SK-N-SH (cell line): ENCODE data around the gene SLC7A5. TPM values are rescaled to one million over a fixed set of nuclear protein-coding genes. Genes with fewer than 3 reads are reported as not detected.

ENCODE experiments used
- CTCF ChIA-PET: fragments of 300-600, 350-600 bp; formaldehyde crosslinking; extraction: SDS; loops from one replicate; lab custom pipeline; 2021; lab: Yijun Ruan, JAX
- POLR2A ChIA-PET: fragments of 350-600 bp; sonication (Branson Sonifier 250); formaldehyde crosslinking; extraction: SDS; loops from one replicate; lab custom pipeline; 2020; ENCODE audit warnings: antibody characterized with exemption, inconsistent platforms; lab: Yijun Ruan, JAX
- DNase-seq: peaks from one replicate; pipeline ENCODE4 v3.0.0; 2012
- H2AFZ ChIP-seq: fragments of 200-600 bp; sonication (generic); 2 replicates; pipeline ENCODE4 v1.8.1; 2016; ENCODE audit warnings: antibody characterized with exemption, mild to moderate bottlenecking, low read depth
- H3F3A ChIP-seq: fragments of 200-600 bp; sonication (generic); replicated peaks from 2 replicates; pipeline ENCODE3; 2016; ENCODE audit warnings: antibody characterized with exemption, mild to moderate bottlenecking; ENCODE audit not compliant: insufficient read depth
- H3K27ac ChIP-seq, 2 experiments: fragments of 200-500 bp in 1 of 2; fragments of 200-600 bp in 1 of 2; sonication (Bioruptor generic) in 1 of 2; sonication (generic), shearing (Covaris generic) in 1 of 2; 2 replicates each; pipeline versions ENCODE4 v1.5.1 to v1.6.1; 2014 to 2016; ENCODE audit warnings: low read depth in 2 of 2, inconsistent platforms in 1 of 2, low read length in 1 of 2, mild to moderate bottlenecking in 1 of 2, mixed read lengths in 1 of 2
- H3K27me3 ChIP-seq: fragments of 200-600 bp; sonication (generic), shearing (Covaris generic); 2 replicates; pipeline ENCODE4 v1.6.1; 2016; ENCODE audit warnings: mixed run types; ENCODE audit not compliant: insufficient read depth
- H3K36me3 ChIP-seq, 2 experiments: fragments of 200-500 bp in 1 of 2; fragments of 200-600 bp in 1 of 2; sonication (Bioruptor generic) in 1 of 2; sonication (generic) in 1 of 2; replicated peaks in 1 of 2; 2 replicates each; pipeline versions ENCODE3 to v1.5.1; 2014 to 2016; ENCODE audit warnings: low read length in 1 of 2, mild to moderate bottlenecking in 1 of 2; ENCODE audit not compliant: insufficient read depth in 2 of 2, control insufficient read depth in 1 of 2
- H3K4me1 ChIP-seq, 2 experiments: fragments of 200-500 bp in 1 of 2; fragments of 200-600 bp in 1 of 2; sonication (Bioruptor generic) in 1 of 2; sonication (generic), shearing (Covaris generic) in 1 of 2; 2 replicates each; pipeline versions ENCODE4 v1.5.1 to v1.6.1; 2014 to 2016; ENCODE audit warnings: low read depth in 1 of 2, low read length in 1 of 2, mixed run types in 1 of 2; ENCODE audit not compliant: insufficient read depth in 2 of 2, control insufficient read depth in 1 of 2
- H3K4me2 ChIP-seq: fragments of 200-600 bp; sonication (generic), shearing (Covaris generic); 2 replicates; pipeline ENCODE4 v1.6.1; 2017; ENCODE audit warnings: mixed run types
- H3K4me3 ChIP-seq, 2 experiments: fragments of 200-500 bp in 1 of 2; fragments of 200-600 bp in 1 of 2; sonication (Bioruptor generic) in 1 of 2; sonication (generic), shearing (Covaris generic) in 1 of 2; 2 replicates each; pipeline versions ENCODE4 v1.5.1 to v1.8.1; 2014 to 2016; ENCODE audit warnings: low read depth in 2 of 2, inconsistent platforms in 1 of 2, low read length in 1 of 2, mild to moderate bottlenecking in 1 of 2, mixed read lengths in 1 of 2, moderate library complexity in 1 of 2
- H3K79me2 ChIP-seq: fragments of 200-600 bp; sonication (generic); 2 replicates; pipeline ENCODE4 v1.8.1; 2017; ENCODE audit warnings: mild to moderate bottlenecking; ENCODE audit not compliant: insufficient read depth
- H3K9ac ChIP-seq: fragments of 200-600 bp; sonication (generic); 2 replicates; pipeline ENCODE4 v1.6.1; 2017; ENCODE audit warnings: mixed run types
- H3K9me2 ChIP-seq: fragments of 200-600 bp; sonication (generic); 2 replicates; pipeline ENCODE4 v1.6.1; 2017; ENCODE audit warnings: mixed run types
- H3K9me3 ChIP-seq: fragments of 200-600 bp; sonication (generic); 2 replicates; pipeline ENCODE4 v1.6.1; 2017; ENCODE audit warnings: mixed run types, mild to moderate bottlenecking, moderate library complexity
- H4K20me1 ChIP-seq: fragments of 200-600 bp; sonication (generic); 2 replicates; pipeline ENCODE4 v1.6.1; 2017; ENCODE audit warnings: mild to moderate bottlenecking, mixed run types; ENCODE audit not compliant: insufficient read depth
- ELF1 ChIP-seq: IDR thresholded peaks from 2 replicates; pipeline ENCODE4 v1.4.0; 2012
- EP300 ChIP-seq, 2 experiments: IDR thresholded peaks; 2 replicates each; pipeline versions ENCODE4 v1.4.0 to v1.6.1; 2012; ENCODE audit warnings: borderline replicate concordance in 1 of 2, low read depth in 1 of 2, low read length in 1 of 2
- FOSL2 ChIP-seq: IDR thresholded peaks from 2 replicates; pipeline ENCODE4 v1.4.0; 2012; ENCODE audit warnings: low read depth, mild to moderate bottlenecking, moderate library complexity, borderline replicate concordance
- FOXM1 ChIP-seq: IDR thresholded peaks from 2 replicates; pipeline ENCODE4 v1.4.0; 2012; ENCODE audit warnings: low read depth, mild to moderate bottlenecking
- GABPA ChIP-seq: IDR thresholded peaks from 2 replicates; pipeline ENCODE4 v1.4.0; 2012; ENCODE audit warnings: low read depth, mild to moderate bottlenecking
- MXI1 ChIP-seq: IDR thresholded peaks from 2 replicates; pipeline ENCODE4 v1.6.1; 2012; ENCODE audit warnings: mild to moderate bottlenecking, low read depth, low read length, improper control_type of control experiment
- NRF1 ChIP-seq: IDR thresholded peaks from 2 replicates; pipeline ENCODE4 v1.6.1; 2012; ENCODE audit warnings: low read depth, mild to moderate bottlenecking, low read length
- RFX5 ChIP-seq: IDR thresholded peaks from 2 replicates; pipeline ENCODE4 v1.6.1; 2012; ENCODE audit warnings: mild to moderate bottlenecking, improper control_type of control experiment, low read length
- SIN3A ChIP-seq: IDR thresholded peaks from 2 replicates; pipeline ENCODE4 v1.6.1; 2012; ENCODE audit warnings: low read depth, mild to moderate bottlenecking, low read length, moderate library complexity, borderline replicate concordance
- WGBS: methylation state at CpG from one replicate; pipeline ENCODE4 v1.1.6; 2017; ENCODE audit warnings: low lambda C conversion rate; 5-methylcytosine and 5-hydroxymethylcytosine counted together
- polyA plus RNA-seq, 3 experiments: library from polyadenylated mRNA; depleted of rRNA; stranded (reverse); fragments of >200 nt; gene quantifications; 2 replicates each; pipeline ENCODE4 v1.2.3, GENCODE V29; 2012

The SLC7A5 gene
- polyA plus RNA-seq, 1 of the 3 experiments (the other 2 are of a cell fraction): 15.1 TPM

DNA sequence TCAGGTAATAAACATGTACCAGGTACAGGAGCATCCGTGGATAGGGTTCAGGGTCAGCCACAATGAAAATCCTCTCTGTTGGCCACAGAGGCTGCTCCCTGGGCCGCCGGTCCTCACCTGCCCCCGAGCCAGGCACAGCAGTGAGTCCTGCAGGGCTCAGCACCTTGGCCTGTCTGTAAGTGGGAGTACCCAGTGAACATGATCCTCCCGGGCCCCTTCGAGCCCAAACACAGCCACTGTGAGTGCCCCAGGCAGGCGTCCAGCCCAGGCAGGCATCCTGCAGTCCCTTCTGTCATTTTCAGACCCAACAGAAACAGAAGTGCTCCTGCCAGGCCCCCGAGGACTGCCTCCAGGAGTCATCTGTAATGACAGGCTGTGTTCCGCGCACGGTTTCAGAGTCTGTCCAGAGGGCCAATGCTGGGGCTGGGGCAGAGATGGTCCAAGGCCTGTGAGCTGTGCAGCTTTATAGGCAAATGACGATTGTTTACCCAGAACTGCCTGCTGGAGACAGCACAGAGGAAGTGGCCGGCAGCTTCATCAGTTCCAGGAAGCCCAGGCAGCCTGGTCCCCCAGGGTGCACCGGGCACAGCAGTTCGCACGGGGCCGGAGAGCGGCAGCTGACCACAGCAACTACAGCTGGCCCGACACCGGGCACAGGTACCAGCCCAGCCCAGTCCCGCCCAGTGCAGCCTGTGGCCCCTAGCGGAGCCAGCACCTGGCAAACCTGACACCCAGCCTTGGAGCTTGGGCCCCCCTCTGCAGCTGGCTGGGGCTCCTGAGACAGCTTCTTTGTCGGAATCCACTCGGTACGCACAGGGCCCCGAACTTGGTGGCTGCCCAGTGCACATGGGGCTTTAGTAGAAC, 13.2 kb downstream of the SLC7A5 start:
- Histone ChIP-seq H3K9me2 (no peaks in the 10 kb centered on the region), H3K4me3 (no peak overlapping the region), H3K27ac (peak overlapping the region in 1 of 2 experiments; percentile 94; a peak in 2 of 4 replicates)
- POLR2A ChIA-PET: interaction anchor here (2.0 kb wide), 1 partner anchor 13 kb away, joined by 6 read pairs; the partner anchor contains the start of gene SLC7A5
- peak; percentile 75 for DNase-seq
- TF ChIP-seq FOSL2: no peak
- no peak for TF ChIP-seq RFX5
- TF ChIP-seq MXI1: 0 out of 2 replicates have a peak, but pooled peaks have one; percentile 18
- TF ChIP-seq EP300 (IDR thresholded peaks at IDR 0.05; ENCODE audit: borderline replicate concordance in 1 of 2, low read depth in 1 of 2, low read length in 1 of 2): no peak
- TF ChIP-seq, all 33 proteins: peak for 1
- CTCF ChIA-PET: interaction anchor here (1.5 to 2.7 kb wide), 2 partner anchors 15 to 77 kb away, joined by 6 to 15 read pairs; no protein-coding TSS in a partner anchor
- H3F3A ChIP-seq: peaks cover 3% of the 10 kb centered on the region
- peaks cover 14% of the 10 kb centered on the region for H3K79me2 ChIP-seq
- H3K9ac ChIP-seq: no peak overlapping the region
- no peaks in the 10 kb centered on the region for H3K9me3 ChIP-seq
- no peak overlapping the region for H3K4me2 ChIP-seq
- H2AFZ ChIP-seq: no peak overlapping the region
- 56% methylated on average over 17 of the region's 26 CpGs for WGBS
- no peaks in the 10 kb centered on the region for H3K27me3 ChIP-seq
- H4K20me1 ChIP-seq: peaks cover 30% of the 10 kb centered on the region
- H3K36me3 ChIP-seq: peaks cover 0 to 4% of the 10 kb centered on the region in 2 experiments
- H3K4me1 ChIP-seq: peaks cover 27 to 65% of the 10 kb centered on the region in 2 experiments

GRCh38 chr16:87854907-87855683, 14.2 kb downstream of the SLC7A5 start:
- no peak for TF ChIP-seq ELF1
- no peak for TF ChIP-seq GABPA
- TF ChIP-seq SIN3A: no peak
- no peak for TF ChIP-seq FOXM1
- TF ChIP-seq NRF1: no peak
- no peaks in the 10 kb centered on the region for H3K27me3 ChIP-seq
- H3K79me2 ChIP-seq: peaks cover 9% of the 10 kb centered on the region
- 84% methylated on average over 18 of the region's 22 CpGs for WGBS
- H3F3A ChIP-seq: peaks cover 3% of the 10 kb centered on the region
- H4K20me1 ChIP-seq: peaks cover 26% of the 10 kb centered on the region
- CTCF ChIA-PET: interaction anchor here (0.8 to 7.4 kb wide), 5 partner anchors 9 to 76 kb away, joined by 3 to 108 read pairs (median 3); no protein-coding TSS in a partner anchor
- no peak overlapping the region for H3K4me3 ChIP-seq
- peak overlapping the region; percentile 6; the same call in 1 of the 2 replicates for H3K4me2 ChIP-seq
- H3K9me3 ChIP-seq: no peaks in the 10 kb centered on the region
- H3K36me3 ChIP-seq: peaks cover 3 to 11% of the 10 kb centered on the region in 2 experiments
- H3K27ac ChIP-seq: peak overlapping the region; percentile 85 to 94; a peak in 2 of 4 replicates
- POLR2A ChIA-PET: interaction anchor here (2.0 kb wide), 1 partner anchor 14 kb away, joined by 6 read pairs; the partner anchor contains the start of gene SLC7A5
- H3K9me2 ChIP-seq: no peaks in the 10 kb centered on the region
- H3K4me1 ChIP-seq: peaks cover 20 to 63% of the 10 kb centered on the region in 2 experiments
- H3K9ac ChIP-seq: no peak overlapping the region
- DNase-seq: no peak
- H2AFZ ChIP-seq: no peak overlapping the region
